ENCODE data around the gene HCLS1.
"Not testable (repeated sequence)": the region's sequence is repeated elsewhere in the genome, so short reads cannot be mapped to it uniquely, and the experiment has no call there.

Gene HCLS1

DNA sequence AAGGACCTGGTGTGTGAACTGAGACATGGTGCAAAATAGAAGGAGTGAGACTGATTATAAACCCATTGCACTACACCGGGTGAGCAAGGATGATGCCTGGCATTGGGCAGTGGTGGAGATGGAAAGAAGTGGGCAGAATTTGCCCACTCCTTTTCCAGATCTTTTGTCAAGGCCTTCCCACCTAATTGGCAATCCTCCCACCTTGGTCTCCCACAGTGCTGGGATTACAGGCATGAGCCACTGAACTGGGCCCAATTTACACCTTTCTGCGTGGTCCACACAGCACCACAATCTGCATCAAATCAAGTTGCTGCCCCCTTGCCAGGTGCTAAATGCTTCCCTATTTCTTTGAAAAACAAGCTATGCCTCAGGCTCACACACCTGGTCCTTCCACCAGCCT, 62.1 kb downstream of the HCLS1 start:
- no peak for DNase-seq

DNA sequence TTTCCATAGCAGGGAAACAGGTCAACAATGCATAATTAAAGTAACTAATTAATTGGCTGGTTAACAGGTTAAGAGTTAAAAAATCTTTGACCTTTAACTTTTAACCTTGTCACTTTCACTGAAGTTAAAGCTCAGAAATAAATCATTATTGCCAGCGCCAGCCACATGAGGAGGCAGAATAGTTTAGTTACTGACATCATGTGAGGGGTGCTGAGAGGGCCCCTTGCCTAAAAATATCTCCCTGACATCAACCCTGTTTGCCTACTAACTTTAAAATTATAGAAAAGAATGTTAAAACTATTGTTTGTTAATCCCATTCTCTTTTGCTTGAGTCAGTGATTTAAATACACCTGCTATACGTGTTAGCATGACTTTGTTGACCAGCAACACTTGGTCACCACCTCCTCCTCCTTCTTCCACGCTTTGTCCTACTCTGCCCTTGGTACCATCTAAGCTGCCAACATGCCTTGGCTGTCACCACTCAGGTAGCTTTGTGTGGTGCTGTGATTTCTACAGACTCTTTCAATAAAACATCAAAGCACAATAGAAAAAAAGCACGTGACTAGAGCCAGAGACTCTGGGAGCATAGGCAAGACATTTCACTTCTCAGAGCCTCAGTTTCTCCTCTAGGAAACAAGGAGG, 64.8 kb downstream of the HCLS1 start:
- DNase-seq = no peak

DNA sequence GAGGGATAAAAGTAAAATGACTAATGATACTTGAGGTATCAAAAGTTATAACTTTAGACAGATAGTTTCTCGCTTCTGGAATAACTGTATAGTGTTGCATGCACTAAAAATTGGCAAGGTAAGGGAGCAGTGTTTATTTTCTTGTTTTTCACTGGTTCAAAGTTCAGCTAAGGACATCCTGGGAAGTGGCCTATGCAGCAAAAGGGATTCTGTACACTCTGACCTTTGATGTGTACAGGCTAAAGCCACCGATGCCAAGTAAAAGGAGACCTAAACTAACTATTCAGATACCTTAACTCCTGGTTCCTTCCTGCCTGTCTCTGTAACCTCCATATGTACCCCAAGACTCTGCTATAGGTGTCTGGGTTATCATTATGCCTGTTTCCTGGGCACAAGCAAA, 65.9 kb downstream of the HCLS1 start:
- DNase-seq = no peak

DNA sequence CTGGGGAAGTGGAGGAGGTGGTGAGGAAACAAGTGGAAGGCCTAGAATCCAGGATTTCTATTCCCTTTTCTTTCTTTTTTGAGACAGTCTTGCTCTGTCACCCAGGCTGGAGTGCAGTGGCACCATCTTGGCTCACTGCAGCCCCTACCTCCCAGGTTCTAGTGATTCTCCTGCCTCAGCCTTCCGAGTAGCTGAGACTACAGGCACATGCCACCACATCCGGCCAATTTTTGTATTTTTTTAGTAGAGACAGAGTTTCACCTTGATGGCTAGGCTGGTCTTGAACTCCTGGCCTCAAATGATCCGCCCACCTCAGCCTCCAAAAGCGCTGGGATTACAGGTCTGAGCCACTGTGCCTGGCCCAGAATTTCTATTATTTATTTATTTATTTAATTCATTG, 66.9 kb downstream of the HCLS1 start:
- not testable (repeated sequence) for DNase-seq

DNA sequence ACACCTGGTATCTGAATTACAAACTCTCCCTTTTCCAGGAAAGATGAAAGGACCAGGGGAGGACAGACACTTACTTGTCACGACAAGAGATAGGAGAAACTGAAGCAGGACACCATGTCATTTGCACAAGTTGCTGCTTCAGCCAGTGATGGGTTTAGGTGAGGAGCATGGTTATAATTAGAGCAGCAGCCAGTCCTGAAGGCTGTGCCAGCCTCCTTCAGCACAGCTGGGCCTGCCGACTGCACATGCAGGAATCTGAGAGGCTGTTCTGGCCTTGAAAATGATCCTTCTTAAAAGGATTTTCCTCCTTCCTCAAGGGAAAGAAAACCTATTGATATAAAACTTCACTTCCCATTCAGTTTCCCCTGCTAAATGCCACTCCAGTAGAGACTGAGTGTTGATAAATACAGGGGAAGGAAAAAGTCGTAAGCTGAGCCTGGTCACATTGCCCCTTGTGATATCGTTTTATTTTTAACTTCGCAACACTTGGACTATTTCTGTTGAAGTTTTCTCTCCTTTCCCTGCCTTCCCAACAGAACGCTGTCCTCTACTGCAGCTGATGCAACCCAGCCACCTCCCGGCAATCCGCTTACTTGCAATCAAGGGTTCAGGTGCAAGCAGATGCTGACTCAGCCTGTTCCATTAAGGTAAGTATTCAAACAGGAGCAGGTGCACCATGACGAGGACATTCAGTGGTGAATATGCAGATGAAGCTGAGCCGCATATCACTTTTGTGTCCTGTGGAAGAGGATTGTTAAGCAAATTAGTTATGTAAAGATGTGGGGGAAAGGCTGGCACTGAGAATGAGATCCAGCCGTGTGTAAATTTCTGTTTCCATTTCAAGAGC, 67.6 kb downstream of the HCLS1 start, which contains the start of gene FBXO40:
Gene FBXO40, plus strand, starts transcription at position 524 of the 847 bp plus-strand sequence. CDS start 27,197 bp downstream, outside the sequence.
- DNase-seq = peak in 1 of 51 donors; percentile 5

DNA sequence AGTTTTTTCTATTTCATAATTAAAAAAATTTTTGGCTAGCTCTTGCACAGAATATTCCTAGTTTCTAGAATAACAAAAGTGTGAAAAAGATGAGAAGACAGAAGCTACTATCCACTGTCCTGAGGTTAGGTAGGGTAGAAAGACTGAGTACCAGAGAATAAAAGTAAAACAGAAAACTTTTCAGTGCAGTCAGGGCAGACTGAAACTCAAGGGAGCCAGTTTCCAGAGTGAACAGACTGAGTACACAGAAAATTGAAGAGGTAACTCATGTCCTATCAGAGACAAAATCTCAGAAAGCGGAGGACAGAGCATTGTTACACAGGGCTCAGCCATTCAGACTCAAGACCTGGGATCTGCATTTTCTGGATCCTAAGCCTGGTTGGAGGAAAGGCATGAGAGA, 76.3 kb downstream of the HCLS1 start:
- no peak for DNase-seq

DNA sequence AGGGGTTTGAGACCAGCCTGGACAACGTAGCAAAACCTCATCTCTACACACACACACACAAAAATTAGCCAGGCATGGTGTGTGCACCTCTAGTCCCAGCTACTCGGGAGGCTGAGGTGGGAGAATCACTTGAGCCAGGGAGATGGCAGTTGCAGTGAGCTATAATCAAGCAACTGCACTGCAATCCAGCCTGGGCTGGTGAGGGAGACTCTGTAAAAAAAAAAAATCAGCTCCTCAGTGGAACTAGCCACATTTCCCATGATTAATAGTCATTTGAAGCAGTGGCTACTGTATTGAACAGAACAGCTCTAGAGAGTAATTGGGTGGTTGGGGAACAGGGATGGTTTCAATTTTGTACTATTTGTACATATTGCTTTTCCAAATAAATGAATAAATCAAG, 79.0 kb downstream of the HCLS1 start:
- DNase-seq = no peak

All from hypothalamus (tissue), 51 donors.